GM12874 (cell line): ENCODE results near the gene FARP1.

Source experiments
- TF ChIP-seq, protein P1 (sequence below): IDR thresholded peaks from 2 replicates; pipeline ENCODE4 v1.5.1; 2011; ENCODE audit warnings: low read depth, mild to moderate bottlenecking, control low read depth, low read length, moderate library complexity; ENCODE audit not compliant: insufficient read depth

Gene FARP1

DNA sequence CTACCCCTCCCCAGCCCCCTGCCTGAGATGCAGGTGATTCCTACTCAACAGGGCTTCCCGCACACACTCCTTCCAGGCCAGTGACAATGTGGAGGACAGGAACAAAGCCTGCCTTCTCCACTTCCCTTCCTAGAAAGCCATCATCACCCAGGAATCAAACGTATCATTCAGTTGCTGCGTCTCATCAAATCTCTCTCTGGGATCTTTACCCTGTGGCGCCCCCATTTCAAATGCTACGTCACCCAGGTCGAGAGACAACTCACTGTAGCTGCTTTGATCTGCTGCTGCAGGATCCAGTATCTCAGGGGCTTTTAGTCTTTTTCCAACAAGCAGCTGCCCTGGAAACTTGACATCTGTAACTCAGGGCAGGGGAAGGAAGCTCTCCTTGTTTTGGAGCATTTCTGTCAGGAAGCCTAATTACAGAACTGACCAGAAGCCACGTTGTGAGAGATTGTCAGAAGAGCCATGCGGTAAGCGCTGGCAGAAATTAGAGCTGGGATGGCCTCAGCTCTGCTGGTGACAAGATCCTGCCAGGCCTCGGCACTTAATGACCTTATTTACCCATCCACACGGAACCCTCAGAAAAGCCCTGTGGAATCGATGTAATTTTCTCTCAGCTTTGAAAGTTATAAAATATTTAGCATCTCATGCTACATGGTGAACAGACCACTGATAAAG is 293.5 kb downstream of the FARP1 start:
- TF ChIP-seq, protein P1, sequence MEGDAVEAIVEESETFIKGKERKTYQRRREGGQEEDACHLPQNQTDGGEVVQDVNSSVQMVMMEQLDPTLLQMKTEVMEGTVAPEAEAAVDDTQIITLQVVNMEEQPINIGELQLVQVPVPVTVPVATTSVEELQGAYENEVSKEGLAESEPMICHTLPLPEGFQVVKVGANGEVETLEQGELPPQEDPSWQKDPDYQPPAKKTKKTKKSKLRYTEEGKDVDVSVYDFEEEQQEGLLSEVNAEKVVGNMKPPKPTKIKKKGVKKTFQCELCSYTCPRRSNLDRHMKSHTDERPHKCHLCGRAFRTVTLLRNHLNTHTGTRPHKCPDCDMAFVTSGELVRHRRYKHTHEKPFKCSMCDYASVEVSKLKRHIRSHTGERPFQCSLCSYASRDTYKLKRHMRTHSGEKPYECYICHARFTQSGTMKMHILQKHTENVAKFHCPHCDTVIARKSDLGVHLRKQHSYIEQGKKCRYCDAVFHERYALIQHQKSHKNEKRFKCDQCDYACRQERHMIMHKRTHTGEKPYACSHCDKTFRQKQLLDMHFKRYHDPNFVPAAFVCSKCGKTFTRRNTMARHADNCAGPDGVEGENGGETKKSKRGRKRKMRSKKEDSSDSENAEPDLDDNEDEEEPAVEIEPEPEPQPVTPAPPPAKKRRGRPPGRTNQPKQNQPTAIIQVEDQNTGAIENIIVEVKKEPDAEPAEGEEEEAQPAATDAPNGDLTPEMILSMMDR = no peak

DNA sequence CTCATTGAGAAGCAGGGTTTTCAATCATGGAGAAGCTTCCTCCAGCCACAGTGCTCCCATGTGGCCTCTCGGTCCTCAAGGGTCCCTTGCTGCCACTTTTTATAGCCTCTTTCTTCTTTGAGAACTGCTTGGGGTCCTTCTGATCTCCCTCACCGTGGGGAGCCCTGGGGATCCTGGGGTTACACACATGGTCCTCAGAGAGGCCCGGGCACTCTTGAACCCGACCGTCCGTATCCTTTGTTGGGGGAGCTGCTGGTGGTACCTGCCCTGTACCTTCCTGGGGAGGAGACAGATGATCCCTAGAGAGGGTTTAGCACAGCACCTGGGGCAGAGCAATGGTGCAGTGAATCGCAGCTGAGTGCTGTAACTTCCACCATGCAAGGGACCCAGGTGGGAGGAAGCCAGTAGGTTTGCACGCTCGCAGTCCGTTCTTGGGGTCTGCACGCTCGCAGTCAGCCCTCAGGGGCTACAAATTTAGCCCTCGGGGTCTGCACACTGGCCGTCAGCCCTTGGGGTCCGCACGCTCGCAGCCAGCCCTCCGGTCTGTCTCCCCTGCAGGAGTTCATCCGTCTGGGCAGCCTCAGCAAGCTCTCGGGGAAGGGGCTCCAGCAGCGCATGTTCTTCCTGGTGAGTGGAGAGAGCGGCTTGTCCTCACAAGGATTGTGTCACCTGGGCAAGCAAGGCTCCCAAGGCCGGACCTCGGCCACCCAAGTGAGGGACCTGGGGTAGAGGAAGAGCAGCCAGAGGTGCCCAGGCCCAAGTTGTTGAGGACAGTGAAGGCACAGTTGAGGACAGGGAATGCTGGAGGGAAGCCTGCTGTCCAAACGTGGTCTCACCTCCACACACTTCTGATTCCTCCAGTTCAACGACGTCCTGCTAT is 295.6 kb downstream of the FARP1 start:
- TF ChIP-seq, protein P1 = no peak

DNA sequence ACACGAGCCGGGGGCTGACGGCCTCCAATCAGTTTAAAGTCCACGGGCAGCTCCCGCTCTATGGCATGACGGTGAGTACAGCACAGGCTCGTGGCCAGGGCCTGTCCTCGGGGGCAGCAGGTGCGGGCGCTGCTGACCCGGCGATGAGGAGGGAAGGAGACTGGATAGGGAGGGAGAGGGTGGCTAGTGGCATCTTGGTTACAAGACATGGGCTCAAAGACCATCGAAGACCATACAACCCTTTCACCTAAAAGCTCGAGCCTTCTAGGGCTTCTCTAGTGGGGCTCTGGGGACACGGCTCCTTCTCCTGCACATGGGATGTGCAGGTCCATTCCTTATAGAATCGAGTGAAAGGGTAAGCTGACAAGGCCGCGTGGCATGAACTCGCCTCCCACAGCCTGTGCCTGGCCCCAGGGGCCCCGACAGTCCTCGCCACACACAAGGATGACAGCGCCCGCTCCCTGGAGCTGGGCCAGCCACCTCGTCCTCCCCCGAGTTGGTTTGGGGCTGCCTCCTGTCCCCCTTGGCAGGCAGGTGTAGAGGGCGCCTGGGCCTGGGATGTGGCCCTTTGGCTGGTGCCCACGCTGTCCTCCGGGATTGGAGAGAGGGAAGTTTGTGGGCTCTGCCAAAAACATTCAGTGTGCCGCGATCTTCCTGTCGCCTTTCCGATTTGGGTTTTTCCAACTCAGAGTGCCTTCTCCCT is 296.4 kb downstream of the FARP1 start:
- TF ChIP-seq, protein P1 = no peak

GRCh38 chr13:98439896-98440295 is 297.0 kb downstream of the FARP1 start:
- TF ChIP-seq, protein P1 = no peak

DNA sequence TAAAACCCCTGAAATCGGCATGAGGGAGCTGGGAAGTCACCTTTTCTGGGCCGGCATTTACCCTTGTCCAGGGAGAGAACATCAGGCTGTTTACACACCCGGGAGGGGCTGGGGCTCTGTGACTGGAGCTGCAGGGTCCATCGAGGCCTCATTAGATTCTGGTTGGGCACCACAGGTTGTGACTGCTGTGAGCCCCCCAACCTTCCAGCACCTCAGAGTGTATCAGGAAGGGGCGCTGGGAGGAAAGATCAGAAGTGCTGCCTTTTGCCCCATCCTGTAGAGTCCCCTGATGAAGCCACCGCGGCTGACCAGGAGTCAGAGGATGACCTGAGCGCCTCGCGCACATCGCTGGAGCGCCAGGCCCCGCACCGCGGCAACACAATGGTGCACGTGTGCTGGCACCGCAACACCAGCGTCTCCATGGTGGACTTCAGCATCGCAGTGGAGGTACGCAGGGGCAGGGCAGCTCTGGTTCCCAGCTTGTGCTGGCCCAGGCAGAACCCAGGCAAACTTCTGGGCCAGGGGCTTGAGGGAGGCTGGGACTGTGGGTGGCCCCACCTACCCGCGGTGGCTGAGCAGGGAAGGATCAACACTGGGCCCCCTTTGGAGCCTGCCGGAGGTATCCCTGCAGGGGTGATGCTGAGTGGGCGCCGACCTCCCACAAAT is 297.6 kb downstream of the FARP1 start:
- TF ChIP-seq, protein P1 = no peak

- TF ChIP-seq, protein P1 = no peak
Measured at GRCh38 chr13:98441056-98441676, 298.3 kb downstream of the FARP1 start.
